Colonic mucosa (tissue), 4 donors: ENCODE results near the gene APPBP2. TPM values are rescaled to one million over a fixed set of nuclear protein-coding genes. Genes with fewer than 3 reads are reported as not detected.
A peak's percentile ranks its signal among the peaks of the same experiment; 100 is the strongest.

Source experiments
- DNase-seq: peaks from one replicate; pipeline ENCODE4 v3.0.0-alpha.2; 2020
- H3K27ac ChIP-seq: fragments of 200-600 bp; one replicate; pipeline ENCODE4 v1.8.0; 2021
- H3K27me3 ChIP-seq: fragments of 200-600 bp; one replicate; pipeline ENCODE4 v1.8.0; 2021
- H3K36me3 ChIP-seq: fragments of 200-600 bp; one replicate; pipeline ENCODE4 v1.8.0; 2021
- H3K4me1 ChIP-seq: fragments of 200-600 bp; one replicate; pipeline ENCODE4 v1.8.0; 2021; ENCODE audit warnings: mild to moderate bottlenecking
- H3K4me3 ChIP-seq: fragments of 200-600 bp; one replicate; pipeline ENCODE4 v1.8.0; 2021
- H3K9ac ChIP-seq, 2 donors: one replicate each; pipeline ENCODE4 v1.7.0; 2013; ENCODE audit warnings: control low read depth in 2 of 2, low read depth in 2 of 2, low read length in 2 of 2
- H3K9me3 ChIP-seq: fragments of 200-600 bp; one replicate; pipeline ENCODE4 v1.8.0; 2021
- intact Hi-C: fragments of 100-400 bp; cut with DNase I; formaldehyde crosslinking; loops from one replicate; pipeline ENCODE4 v1.14.1; 2022
- total RNA-seq, 2 donors: library from RNA; stranded (reverse); fragmentation: NEBNext Ultra II Directional in 1 of 2; extraction: Animal tissue kit (Norgen Biotek cat#: 25700) in 1 of 2; gene quantifications; one replicate each; pipeline ENCODE4 v1.2.1, GENCODE V29; 2021
- TF ChIP-seq, protein P1 (sequence below): fragments of 200-600 bp; IDR thresholded peaks from one replicate; pipeline ENCODE4 v1.8.0; 2022; ENCODE audit warnings: antibody characterized with exemption, mild to moderate bottlenecking
- donor health status: healthy.
- donor health status: DM: no; HTN: no; CAD: no.
- donor health status: DM: no; HTN: no; CAD: no.

Gene APPBP2
- total RNA-seq, 2 donors from 2014 or later = 26.7 to 42.0 TPM

DNA sequence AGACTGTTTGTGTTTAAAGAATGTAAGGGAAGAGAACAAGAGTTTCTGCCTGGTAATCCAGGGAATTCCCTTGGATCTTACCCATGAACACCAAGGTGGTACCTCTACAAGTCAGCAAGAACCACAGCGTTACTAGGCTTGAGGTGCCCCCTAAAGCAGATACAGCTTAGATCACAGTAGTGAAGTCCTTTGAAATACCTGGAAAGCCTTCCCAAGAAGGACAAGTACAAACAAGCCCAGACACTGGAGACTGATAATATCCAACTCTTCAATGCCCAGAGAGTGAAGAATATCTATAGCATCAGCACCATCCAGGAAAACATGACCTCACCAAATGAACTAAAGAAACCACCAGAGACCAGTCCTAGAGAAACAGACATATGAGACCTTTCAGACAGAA is 3.8 kb upstream of the APPBP2 start:
- Histone ChIP-seq H3K4me3 (no peak overlapping the region), H3K36me3 (no peaks in the 10 kb centered on the region), H3K4me1 (no peaks in the 10 kb centered on the region), H3K9ac (no peak overlapping the region), H3K9me3 (no peaks in the 10 kb centered on the region), H3K27ac (no peak overlapping the region), H3K27me3 (no peaks in the 10 kb centered on the region)
- DNase-seq = no peak
- intact Hi-C loops = no loop called here
- TF ChIP-seq, protein P1, sequence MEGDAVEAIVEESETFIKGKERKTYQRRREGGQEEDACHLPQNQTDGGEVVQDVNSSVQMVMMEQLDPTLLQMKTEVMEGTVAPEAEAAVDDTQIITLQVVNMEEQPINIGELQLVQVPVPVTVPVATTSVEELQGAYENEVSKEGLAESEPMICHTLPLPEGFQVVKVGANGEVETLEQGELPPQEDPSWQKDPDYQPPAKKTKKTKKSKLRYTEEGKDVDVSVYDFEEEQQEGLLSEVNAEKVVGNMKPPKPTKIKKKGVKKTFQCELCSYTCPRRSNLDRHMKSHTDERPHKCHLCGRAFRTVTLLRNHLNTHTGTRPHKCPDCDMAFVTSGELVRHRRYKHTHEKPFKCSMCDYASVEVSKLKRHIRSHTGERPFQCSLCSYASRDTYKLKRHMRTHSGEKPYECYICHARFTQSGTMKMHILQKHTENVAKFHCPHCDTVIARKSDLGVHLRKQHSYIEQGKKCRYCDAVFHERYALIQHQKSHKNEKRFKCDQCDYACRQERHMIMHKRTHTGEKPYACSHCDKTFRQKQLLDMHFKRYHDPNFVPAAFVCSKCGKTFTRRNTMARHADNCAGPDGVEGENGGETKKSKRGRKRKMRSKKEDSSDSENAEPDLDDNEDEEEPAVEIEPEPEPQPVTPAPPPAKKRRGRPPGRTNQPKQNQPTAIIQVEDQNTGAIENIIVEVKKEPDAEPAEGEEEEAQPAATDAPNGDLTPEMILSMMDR = no peak

- Histone ChIP-seq H3K4me3 (no peak overlapping the region), H3K27ac (no peak overlapping the region), H3K9me3 (no peaks in the 10 kb centered on the region), H3K9ac (no peak overlapping the region), H3K27me3 (no peaks in the 10 kb centered on the region), H3K36me3 (no peaks in the 10 kb centered on the region), H3K4me1 (no peaks in the 10 kb centered on the region)
- DNase-seq = no peak
- TF ChIP-seq, protein P1 = no peak
- intact Hi-C loops = no loop called here
These were observed 2.8 kb upstream of the APPBP2 start for GRCh38 chr17:60528828-60529227.

- H3K27me3 ChIP-seq = no peaks in the 10 kb centered on the region
- TF ChIP-seq, protein P1 = no peak
- no peak for DNase-seq
- no peaks in the 10 kb centered on the region for H3K9me3 ChIP-seq
- H3K4me3 ChIP-seq = no peak overlapping the region
- no peak overlapping the region for H3K27ac ChIP-seq
- intact Hi-C loops = no loop called here
- H3K4me1 ChIP-seq = no peaks in the 10 kb centered on the region
- H3K9ac ChIP-seq = no peak overlapping the region
- H3K36me3 ChIP-seq = no peaks in the 10 kb centered on the region
These were observed 1.7 kb upstream of the APPBP2 start for GRCh38 chr17:60527701-60528100.

GRCh38 chr17:60526726-60527125 is 684 bp upstream of the APPBP2 start:
- H3K9ac ChIP-seq = peak overlapping the region in 1 of 2 donors; percentile 100
- peak overlapping the region; percentile 74 for H3K4me3 ChIP-seq
- intact Hi-C loops = no loop called here
- DNase-seq = no peak
- H3K27ac ChIP-seq = peak overlapping the region; percentile 96
- H3K4me1 ChIP-seq = no peaks in the 10 kb centered on the region
- no peaks in the 10 kb centered on the region for H3K36me3 ChIP-seq
- H3K9me3 ChIP-seq = no peaks in the 10 kb centered on the region
- TF ChIP-seq, protein P1 = no peak
- no peaks in the 10 kb centered on the region for H3K27me3 ChIP-seq

- peak overlapping the region; percentile 86 to 100 for H3K9ac ChIP-seq
- TF ChIP-seq, protein P1 = no peak
- H3K27me3 ChIP-seq = no peaks in the 10 kb centered on the region
- intact Hi-C loops = no loop called here
- no peaks in the 10 kb centered on the region for H3K36me3 ChIP-seq
- peak overlapping the region; percentile 74 for H3K4me3 ChIP-seq
- no peaks in the 10 kb centered on the region for H3K9me3 ChIP-seq
- H3K27ac ChIP-seq = peak overlapping the region; percentile 96
- no peaks in the 10 kb centered on the region for H3K4me1 ChIP-seq
- DNase-seq = peak; percentile 44
These were observed 736 bp downstream of the APPBP2 start for GRCh38 chr17:60525328-60525684.
